HL-60 (cell line): Measurements from ENCODE around the gene EPHA1.

ENCODE experiments used
- DNase-seq, 2 experiments: peaks; one replicate each; pipeline ENCODE4 v3.0.0-alpha.2; 2010 to 2020; ENCODE audit warnings: low read depth in 1 of 2, low spot score in 1 of 2
- H3K27ac ChIP-seq: fragments of 250-450 bp; sonication (Bioruptor Pico); replicated peaks from 2 replicates; pipeline ENCODE4 v1.5.1; 2020; ENCODE audit warnings: mild to moderate bottlenecking, moderate library complexity
- H3K27me3 ChIP-seq: fragments of 250-450 bp; sonication (Bioruptor Pico); 2 replicates; pipeline ENCODE4 v1.5.1; 2021; ENCODE audit warnings: mild to moderate bottlenecking, moderate library complexity; ENCODE audit not compliant: insufficient read depth, poor library complexity, severe bottlenecking
- H3K4me3 ChIP-seq: replicated peaks from 2 replicates; pipeline ENCODE4 v1.5.1; 2011; ENCODE audit warnings: mild to moderate bottlenecking, control low read depth, low read length; ENCODE audit not compliant: insufficient read depth
- CTCF ChIP-seq: IDR thresholded peaks from one replicate; pipeline ENCODE4 v1.5.1; 2011; ENCODE audit warnings: low read length, control low read depth, inconsistent platforms; ENCODE audit not compliant: insufficient read depth
- GABPA ChIP-seq: IDR thresholded peaks from 2 replicates; pipeline ENCODE4 v1.6.1; 2012; ENCODE audit warnings: low read depth
- POLR2AphosphoS5 ChIP-seq: IDR thresholded peaks from 2 replicates; pipeline ENCODE4 v1.6.1; 2012; ENCODE audit warnings: low read depth
- REST ChIP-seq: IDR thresholded peaks from 2 replicates; pipeline ENCODE4 v1.6.1; 2012; ENCODE audit warnings: low read depth; ENCODE audit not compliant: insufficient replicate concordance
- SPI1 ChIP-seq: IDR thresholded peaks from 2 replicates; pipeline ENCODE4 v1.6.1; 2012; ENCODE audit warnings: low read depth, mild to moderate bottlenecking, borderline replicate concordance

Gene EPHA1

GRCh38 chr7:143354376-143354775, 54.3 kb downstream of the EPHA1 start:
- Histone ChIP-seq H3K4me3 (no peak overlapping the region), H3K27me3 (no peaks in the 10 kb centered on the region), H3K27ac (no peak overlapping the region)
- DNase-seq: no peak
- TF ChIP-seq GABPA (no peak), SPI1 (no peak)

- Histone ChIP-seq H3K4me3 (no peak overlapping the region), H3K27ac (no peak overlapping the region), H3K27me3 (no peaks in the 10 kb centered on the region)
- no peak for TF ChIP-seq SPI1
- TF ChIP-seq CTCF: no peak
- no peak for TF ChIP-seq POLR2AphosphoS5
- no peak for TF ChIP-seq GABPA
- TF ChIP-seq REST: no peak
- no peak for DNase-seq
Observed at GRCh38 chr7:143352531-143353002, 56.1 kb downstream of the EPHA1 start.

GRCh38 chr7:143351574-143351973, 57.1 kb downstream of the EPHA1 start:
- TF ChIP-seq REST: no peak
- no peak for TF ChIP-seq POLR2AphosphoS5
- TF ChIP-seq GABPA: no peak
- no peak for TF ChIP-seq SPI1
- TF ChIP-seq CTCF: no peak
- H3K4me3 ChIP-seq: no peak overlapping the region
- H3K27me3 ChIP-seq: no peaks in the 10 kb centered on the region
- no peak for DNase-seq
- no peak overlapping the region for H3K27ac ChIP-seq

- Histone ChIP-seq H3K4me3 (no peak overlapping the region), H3K27me3 (no peaks in the 10 kb centered on the region), H3K27ac (no peak overlapping the region)
- TF ChIP-seq CTCF: no peak
- no peak for TF ChIP-seq POLR2AphosphoS5
- TF ChIP-seq GABPA: no peak
- no peak for TF ChIP-seq SPI1
- TF ChIP-seq REST: no peak
- no peak for DNase-seq
Observed at GRCh38 chr7:143351060-143351459, 57.6 kb downstream of the EPHA1 start.
